HUES6 (cell line): ENCODE measurements around the gene ZNF581.
A peak's percentile ranks its signal among the peaks of the same experiment; 100 is the strongest.

Experiments
- H3K27ac ChIP-seq: 2 replicates; pipeline ENCODE4 v1.7.0; 2013; ENCODE audit warnings: low read depth, mild to moderate bottlenecking, low read length, inconsistent platforms
- H3K27me3 ChIP-seq: 2 replicates; pipeline ENCODE4 v1.6.1; 2013; ENCODE audit warnings: low read length; ENCODE audit not compliant: control insufficient read depth, insufficient read depth
- H3K36me3 ChIP-seq: 2 replicates; pipeline ENCODE4 v1.6.1; 2013; ENCODE audit warnings: low read length; ENCODE audit not compliant: control insufficient read depth, insufficient read depth
- H3K4me1 ChIP-seq: 2 replicates; pipeline ENCODE4 v1.6.1; 2013; ENCODE audit warnings: low read length; ENCODE audit not compliant: control insufficient read depth, insufficient read depth
- H3K4me3 ChIP-seq: 2 replicates; pipeline ENCODE4 v1.5.1; 2013; ENCODE audit warnings: low read depth, low read length
- H3K9ac ChIP-seq: one replicate; pipeline ENCODE4 v1.6.1; 2013; ENCODE audit warnings: mild to moderate bottlenecking, low read length
- H3K9me3 ChIP-seq: 2 replicates; pipeline ENCODE4 v1.6.1; 2013; ENCODE audit warnings: low read depth, low read length; ENCODE audit not compliant: control insufficient read depth, insufficient read depth

ZNF581 gene

GRCh38 chr19:55687281-55688201 is 44.1 kb downstream of the ZNF581 start:
- Histone ChIP-seq H3K27ac (no peak overlapping the region), H3K27me3 (no peaks in the 10 kb centered on the region), H3K9ac (peak overlapping the region; percentile 16), H3K4me3 (no peak overlapping the region), H3K36me3 (peaks cover 74% of the 10 kb centered on the region), H3K4me1 (no peaks in the 10 kb centered on the region; the same call in 1 of the 2 replicates), H3K9me3 (no peaks in the 10 kb centered on the region)

GRCh38 chr19:55688422-55689218 is 45.2 kb downstream of the ZNF581 start:
- Histone ChIP-seq H3K27ac (no peak overlapping the region), H3K36me3 (peaks cover 81% of the 10 kb centered on the region), H3K9ac (peak overlapping the region; percentile 16), H3K9me3 (no peaks in the 10 kb centered on the region), H3K4me3 (no peak overlapping the region), H3K27me3 (no peaks in the 10 kb centered on the region), H3K4me1 (no peaks in the 10 kb centered on the region; the same call in 1 of the 2 replicates)

GRCh38 chr19:55689411-55690108 is 46.1 kb downstream of the ZNF581 start:
- no peak overlapping the region for H3K27ac ChIP-seq
- H3K27me3 ChIP-seq = no peaks in the 10 kb centered on the region
- H3K36me3 ChIP-seq = peaks cover 85% of the 10 kb centered on the region
- no peaks in the 10 kb centered on the region for H3K9me3 ChIP-seq
- no peak overlapping the region for H3K9ac ChIP-seq
- no peaks in the 10 kb centered on the region for H3K4me1 ChIP-seq
- no peak overlapping the region for H3K4me3 ChIP-seq

GRCh38 chr19:55690109-55690768 is 46.8 kb downstream of the ZNF581 start:
- H3K27me3 ChIP-seq = no peaks in the 10 kb centered on the region
- H3K4me3 ChIP-seq = no peak overlapping the region
- H3K36me3 ChIP-seq = peaks cover 84% of the 10 kb centered on the region
- H3K9me3 ChIP-seq = no peaks in the 10 kb centered on the region
- H3K9ac ChIP-seq = no peak overlapping the region
- no peak overlapping the region for H3K27ac ChIP-seq
- H3K4me1 ChIP-seq = no peaks in the 10 kb centered on the region

- Histone ChIP-seq H3K9me3 (no peaks in the 10 kb centered on the region), H3K36me3 (peaks cover 84% of the 10 kb centered on the region), H3K4me1 (no peaks in the 10 kb centered on the region), H3K4me3 (no peak overlapping the region), H3K27me3 (no peaks in the 10 kb centered on the region), H3K9ac (no peak overlapping the region), H3K27ac (no peak overlapping the region)
Observed at GRCh38 chr19:55690769-55691545, 47.5 kb downstream of the ZNF581 start.

- H3K27ac ChIP-seq = no peak overlapping the region
- no peak overlapping the region for H3K9ac ChIP-seq
- H3K27me3 ChIP-seq = no peaks in the 10 kb centered on the region
- H3K4me3 ChIP-seq = no peak overlapping the region
- no peaks in the 10 kb centered on the region for H3K9me3 ChIP-seq
- no peaks in the 10 kb centered on the region for H3K4me1 ChIP-seq
- peaks cover 86% of the 10 kb centered on the region for H3K36me3 ChIP-seq
Observed at GRCh38 chr19:55691561-55692481, 48.4 kb downstream of the ZNF581 start.

- Histone ChIP-seq H3K27me3 (no peaks in the 10 kb centered on the region), H3K27ac (no peak overlapping the region), H3K4me3 (no peak overlapping the region), H3K36me3 (peaks cover 90% of the 10 kb centered on the region), H3K9me3 (no peaks in the 10 kb centered on the region), H3K9ac (no peak overlapping the region), H3K4me1 (no peaks in the 10 kb centered on the region)
Observed at GRCh38 chr19:55692681-55693081, 49.2 kb downstream of the ZNF581 start.

GRCh38 chr19:55693336-55693974 is 50.0 kb downstream of the ZNF581 start:
- Histone ChIP-seq H3K9me3 (no peaks in the 10 kb centered on the region), H3K36me3 (peaks cover 90% of the 10 kb centered on the region), H3K27me3 (no peaks in the 10 kb centered on the region), H3K27ac (no peak overlapping the region), H3K4me1 (no peaks in the 10 kb centered on the region), H3K4me3 (no peak overlapping the region), H3K9ac (no peak overlapping the region)

- H3K27me3 ChIP-seq = no peaks in the 10 kb centered on the region
- no peaks in the 10 kb centered on the region for H3K4me1 ChIP-seq
- H3K9ac ChIP-seq = no peak overlapping the region
- H3K9me3 ChIP-seq = no peaks in the 10 kb centered on the region
- no peak overlapping the region for H3K4me3 ChIP-seq
- no peak overlapping the region for H3K27ac ChIP-seq
- H3K36me3 ChIP-seq = peaks cover 86% of the 10 kb centered on the region
Observed at GRCh38 chr19:55694241-55694655, 50.8 kb downstream of the ZNF581 start.
